ENCODE measurements around the gene SERGEF.
"Not testable (repeated sequence)": the region's sequence is repeated elsewhere in the genome, so short reads cannot be mapped to it uniquely, and the experiment has no call there.

Gene SERGEF

DNA sequence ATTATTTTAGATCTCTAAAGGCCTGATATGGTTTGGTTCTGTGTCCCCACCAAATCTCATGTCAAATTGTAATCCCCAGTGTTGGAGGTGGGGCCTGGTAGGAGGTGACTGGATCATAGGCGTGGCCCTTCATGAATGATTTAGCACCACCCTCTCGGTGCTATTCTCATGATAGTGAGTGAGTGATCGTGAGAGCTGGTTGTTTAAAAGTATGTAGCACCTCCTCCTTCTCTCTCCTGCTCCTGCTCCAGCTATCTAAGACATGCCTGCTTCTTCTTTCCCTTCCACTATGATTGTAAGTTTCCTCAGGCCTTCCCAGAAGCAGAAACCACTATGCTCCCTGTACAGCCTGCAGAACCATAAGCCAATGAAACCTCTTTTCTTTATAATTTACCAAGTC lies 114.1 kb downstream of the SERGEF start:
- DNase-seq = no peak

DNA sequence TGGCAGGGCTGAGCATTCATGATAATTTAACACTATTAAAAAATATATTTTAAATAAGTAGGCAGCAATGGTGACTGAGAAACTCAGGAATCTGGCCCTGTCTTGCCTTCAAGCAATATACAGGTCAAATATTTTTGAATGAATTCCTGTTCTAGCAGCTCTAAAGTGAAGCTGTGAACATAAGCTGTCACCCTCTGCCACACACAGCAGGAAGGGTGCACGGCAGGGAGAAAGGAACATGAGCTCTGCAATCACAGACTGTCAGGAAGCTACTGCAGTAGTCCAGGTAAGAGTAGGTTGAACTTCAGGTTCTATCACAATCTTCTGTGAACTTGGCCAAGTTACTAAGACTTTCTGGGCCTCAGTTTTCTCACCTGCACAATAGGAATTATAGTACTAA lies 114.8 kb downstream of the SERGEF start:
- no peak for DNase-seq

DNA sequence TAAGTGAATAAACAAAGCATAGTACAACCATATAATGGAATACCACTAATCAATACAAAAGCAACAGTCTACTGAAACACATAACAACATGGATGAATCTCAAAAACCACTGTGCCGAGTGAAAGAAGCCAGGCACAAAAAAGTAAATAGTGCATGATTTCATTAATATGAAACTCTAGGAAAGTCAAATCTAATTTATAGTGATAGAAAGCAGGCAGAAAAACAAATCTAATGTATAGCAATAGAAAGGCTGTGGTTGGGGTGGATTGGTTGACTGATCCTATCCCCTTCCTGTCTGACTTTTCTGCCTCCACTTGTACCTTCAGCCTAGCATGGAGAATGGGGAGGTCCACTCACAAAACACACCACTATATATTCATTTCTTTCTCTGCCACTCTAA lies 115.4 kb downstream of the SERGEF start:
- no peak for DNase-seq

DNA sequence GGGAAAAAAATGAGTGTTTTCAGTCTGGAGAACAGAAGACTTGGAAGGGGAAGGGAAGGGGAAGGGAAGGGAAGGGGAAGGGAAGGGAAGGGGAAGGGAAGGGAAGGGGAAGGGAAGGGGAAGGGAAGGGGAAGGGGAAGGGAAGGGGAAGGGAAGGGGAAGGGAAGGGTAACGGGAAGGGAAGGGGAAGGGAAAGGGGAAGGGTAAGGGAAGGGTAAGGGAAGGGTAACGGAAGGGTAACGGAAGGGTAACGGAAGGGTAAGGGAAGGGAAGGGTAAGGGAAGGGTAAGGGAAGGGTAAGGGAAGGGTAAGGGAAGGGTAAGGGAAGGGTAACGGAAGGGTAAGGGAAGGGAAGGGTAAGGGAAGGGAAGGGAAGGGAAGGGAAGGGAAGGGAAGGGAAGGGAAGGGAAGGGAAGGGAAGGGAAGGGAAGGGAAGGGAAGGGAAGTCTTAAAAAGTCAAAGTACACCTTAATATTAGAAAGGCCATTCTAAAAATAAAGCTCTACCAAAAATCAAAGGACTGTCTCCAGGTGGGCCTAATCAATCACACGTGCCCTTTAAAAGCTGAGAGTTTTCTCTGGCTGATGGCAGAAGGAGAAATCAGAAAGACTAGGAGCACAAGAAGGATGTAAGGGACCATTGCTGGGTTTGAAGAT lies 116.2 kb downstream of the SERGEF start:
- not testable (repeated sequence) for DNase-seq

DNA sequence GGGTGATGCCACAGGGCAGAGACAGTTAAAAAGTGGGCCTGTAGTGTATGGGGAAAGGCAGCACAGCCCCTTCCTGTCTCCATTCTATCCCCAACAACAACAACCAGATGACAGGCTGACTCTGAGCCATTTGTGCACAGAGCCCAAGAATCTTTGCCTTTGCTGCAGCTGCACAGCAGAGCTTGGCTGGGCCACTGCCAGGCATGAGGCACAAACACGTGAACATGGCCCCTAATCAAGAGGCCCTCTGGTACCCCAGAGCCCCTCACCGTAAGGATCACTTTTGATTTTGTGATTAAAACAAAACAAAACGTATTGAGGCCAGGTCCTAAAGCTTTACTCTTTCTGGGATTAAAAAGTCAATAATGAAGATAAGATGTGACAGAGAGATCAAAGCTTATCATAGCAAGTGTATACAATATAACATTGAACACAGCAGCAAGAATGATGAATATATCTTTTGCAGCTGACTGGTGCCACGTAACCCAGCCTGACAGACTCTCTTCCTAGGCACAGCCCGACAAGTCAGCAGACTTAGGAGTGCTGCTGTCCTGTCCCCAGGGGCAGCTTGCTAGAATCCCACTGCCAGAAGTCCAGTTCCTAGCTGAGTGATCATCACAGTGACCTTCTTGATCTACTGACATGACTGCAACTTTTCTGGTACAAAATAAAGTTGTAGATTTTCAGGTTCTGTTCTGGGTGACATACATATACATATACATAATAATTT lies 117.8 kb downstream of the SERGEF start:
- no peak for DNase-seq

DNA sequence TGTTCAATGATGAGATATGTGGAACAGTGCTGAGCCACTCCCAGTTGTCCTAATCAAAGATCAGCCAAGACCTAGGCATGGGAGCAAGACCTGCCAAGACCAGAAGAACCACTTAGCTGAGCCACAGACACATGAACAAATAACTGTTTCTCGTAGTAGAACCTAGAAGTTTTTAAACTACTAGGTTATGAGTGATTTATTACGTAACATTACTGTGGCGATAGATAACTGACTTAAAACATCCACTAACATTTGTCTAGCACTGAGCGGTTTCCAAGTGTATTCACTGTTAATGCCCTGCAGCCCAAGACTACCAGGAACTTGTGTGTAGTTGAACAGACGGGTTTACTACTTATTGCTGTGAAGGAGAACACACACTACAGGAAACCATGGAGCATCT lies 120.4 kb downstream of the SERGEF start:
- no peak for DNase-seq

DNA sequence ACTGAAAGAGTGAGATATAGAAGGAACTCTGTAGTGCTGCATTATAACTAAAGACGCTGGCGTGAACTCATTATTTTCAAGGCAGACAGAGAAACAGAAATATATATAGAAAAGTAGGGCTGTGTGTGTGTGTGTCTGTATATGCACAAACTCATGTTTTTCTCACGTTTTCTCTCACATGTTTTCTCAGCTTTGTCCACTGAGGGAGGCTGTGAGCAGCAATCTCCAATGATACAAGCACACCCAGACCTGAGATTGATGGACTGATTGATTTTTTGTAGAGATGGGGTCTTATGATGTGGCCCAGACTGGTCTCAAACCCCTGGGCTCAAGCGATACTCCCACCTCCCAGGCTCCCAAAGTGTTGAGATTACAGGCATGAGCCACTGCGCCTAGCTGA lies 122.5 kb downstream of the SERGEF start:
- DNase-seq = no peak

DNA sequence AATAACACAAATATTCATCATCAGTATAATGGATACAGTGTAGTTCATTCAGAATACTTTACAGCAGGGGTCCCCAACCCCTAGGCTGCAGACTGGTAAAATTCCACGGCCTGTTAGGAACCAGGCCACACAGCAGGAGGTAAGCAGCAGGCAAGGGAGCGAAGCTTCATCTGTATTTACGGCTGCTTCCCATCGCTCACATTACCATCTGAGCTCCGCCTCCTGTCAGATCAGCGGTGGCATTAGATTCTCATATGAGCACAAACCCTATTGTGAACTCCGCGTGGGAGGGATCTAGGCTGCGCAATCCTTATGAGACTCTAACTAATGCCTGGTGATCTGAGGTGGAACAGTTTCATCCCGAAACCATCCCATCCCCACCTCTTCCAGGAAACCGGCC lies 125.1 kb downstream of the SERGEF start:
- no peak for DNase-seq

DNA sequence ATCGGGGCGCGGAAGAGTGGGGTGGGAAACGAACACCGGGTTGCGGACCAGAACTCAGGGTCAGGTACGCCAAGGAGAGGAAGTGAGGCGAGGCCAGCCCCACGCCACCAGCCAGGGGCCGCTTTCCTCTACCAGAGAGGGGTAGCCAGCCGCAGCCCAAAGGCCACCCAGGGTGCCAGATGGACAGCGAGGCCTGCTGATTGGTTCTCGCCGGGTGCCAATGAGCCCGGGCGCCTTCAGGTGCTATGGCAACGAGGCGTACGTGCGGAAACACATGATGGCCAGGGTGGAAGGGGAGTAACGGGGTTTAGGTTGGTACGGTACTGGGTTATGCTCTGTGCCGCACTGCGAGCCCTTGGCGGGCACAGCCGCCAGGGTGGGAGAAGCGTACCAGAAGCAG lies 128.9 kb downstream of the SERGEF start:
- DNase-seq = no peak

DNA sequence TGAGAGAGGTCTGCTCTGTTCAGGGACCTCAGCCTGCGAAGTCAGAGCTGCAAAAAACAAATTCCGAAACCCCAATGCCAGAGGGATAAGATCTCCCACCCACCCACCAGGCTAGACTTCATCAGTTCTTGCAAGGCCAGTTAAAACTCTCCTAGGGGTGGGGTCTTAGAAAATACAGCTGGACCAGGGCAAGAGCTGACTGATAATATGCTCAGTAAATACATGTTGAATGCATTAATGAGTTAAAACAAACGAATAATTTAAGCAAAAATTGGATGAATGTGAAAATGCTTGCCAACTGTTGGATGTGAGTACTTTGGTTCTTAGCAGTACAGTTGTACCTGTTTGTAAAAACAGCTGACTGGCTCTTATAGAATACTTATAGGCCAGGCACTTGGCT lies 129.8 kb downstream of the SERGEF start:
- DNase-seq = no peak

DNA sequence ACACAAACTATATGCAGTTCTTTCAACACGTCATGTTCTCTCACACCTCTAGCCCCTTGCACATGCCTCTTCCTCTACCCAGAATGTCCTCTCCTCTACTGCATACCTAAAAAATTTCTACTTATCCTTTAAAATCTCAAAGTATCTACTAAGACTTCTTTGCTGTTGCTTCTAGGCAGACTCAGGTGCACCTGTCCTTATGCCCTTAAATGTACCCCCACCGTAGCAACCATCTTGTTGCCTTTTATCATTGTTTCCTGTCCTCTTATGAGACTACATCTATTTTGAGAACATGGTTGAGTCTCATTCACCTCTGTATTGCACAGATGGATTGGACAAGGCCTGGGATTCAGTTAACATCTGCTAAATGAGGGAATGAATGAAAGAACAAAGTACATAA lies 134.1 kb downstream of the SERGEF start:
- no peak for DNase-seq

DNA sequence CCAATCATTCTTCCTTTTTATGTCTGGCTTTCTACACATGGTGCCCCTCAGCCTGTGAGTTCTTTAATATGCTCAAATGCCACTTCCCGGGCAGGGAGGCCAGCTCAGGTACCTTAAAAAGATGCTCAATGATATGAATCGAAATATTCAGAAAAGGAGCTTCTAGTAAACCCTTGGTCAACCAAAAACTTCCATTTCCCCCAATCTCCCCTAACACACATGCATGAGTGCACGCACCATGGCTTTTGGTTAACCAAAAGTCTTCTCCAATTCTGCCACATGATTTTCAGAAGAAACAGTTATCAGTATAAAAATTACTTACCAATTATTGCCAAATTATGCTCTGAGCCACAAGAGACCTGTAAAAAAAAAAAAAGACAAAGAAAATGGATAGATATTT lies 135.0 kb downstream of the SERGEF start:
- no peak for DNase-seq

DNA sequence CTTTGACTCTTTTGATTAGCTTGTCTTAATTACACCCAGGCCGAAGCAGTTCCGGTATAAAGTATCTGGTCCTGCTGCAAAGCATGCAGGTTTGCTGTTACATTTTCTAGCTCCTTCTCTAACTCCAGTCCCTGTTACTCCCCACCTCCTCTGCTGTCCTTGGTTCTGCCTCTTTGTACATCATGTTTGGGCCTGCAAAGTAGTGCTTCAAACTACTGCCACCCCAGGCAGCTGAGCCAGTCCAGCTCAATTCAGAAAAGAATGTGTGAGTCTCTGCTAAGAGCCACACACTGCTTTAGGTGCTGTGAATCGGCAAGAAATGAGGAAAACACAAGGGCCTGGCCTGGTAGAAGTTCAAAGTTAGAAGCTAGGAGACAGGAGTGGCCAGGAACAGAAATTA lies 136.0 kb downstream of the SERGEF start:
- DNase-seq = no peak

DNA sequence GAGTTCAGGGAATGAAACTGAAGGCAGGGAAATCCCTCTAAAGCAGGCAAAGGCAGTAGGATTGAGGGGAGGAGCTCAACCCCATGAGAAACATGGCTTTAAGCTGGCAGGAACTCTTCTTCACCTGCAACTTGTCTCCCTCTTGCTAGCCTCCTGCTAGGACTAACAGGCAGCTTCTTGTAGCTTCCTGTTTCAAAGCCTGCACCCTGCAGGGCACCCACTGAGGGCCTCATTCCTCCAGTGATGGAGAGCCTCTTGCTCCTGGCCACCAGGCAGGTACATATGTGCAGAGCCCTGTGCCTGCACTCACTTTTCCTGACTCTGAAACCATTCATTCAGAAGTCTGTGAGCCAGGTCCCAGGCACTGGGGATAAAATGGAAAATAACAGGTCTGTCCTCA lies 137.0 kb downstream of the SERGEF start:
- DNase-seq = no peak

DNA sequence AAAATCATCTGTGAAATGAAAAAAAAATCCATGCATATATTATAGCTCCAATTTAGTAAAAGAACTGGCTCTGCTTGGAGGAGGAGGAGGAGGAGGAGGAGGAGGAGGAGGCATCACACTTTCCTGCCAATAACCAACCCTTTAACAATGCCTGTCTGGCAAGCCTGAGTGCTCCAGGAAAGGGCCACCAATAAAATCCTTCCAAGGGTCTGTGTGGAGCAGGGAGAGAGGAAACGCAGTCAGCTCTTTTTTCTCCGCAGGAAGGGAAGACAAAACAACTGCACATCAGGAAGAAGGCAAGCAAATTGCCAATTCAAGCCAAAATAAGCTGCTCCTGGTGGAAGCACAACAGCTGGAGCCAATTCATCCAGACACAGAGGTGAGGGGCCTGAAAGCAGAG lies 139.3 kb downstream of the SERGEF start:
- DNase-seq = no peak

DNA sequence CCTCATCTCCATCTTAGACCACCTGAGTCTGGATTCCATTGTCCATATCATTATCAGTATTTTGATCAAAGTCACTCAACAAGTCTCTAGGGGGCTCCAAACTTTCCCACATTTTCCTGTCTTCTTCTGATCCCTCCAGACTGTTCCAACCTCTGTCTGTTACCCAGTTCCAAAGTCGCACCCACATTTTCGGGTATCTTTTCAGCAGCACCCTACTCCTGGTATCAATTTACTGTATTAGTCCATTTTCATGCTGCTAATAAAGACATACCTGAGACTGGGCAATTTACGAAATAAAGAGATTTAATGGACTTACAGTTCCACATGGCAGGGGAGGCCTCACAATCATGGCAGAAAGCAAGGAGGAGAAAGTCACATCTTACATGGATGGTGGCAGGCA lies 144.4 kb downstream of the SERGEF start:
- DNase-seq = not testable (repeated sequence)

DNA sequence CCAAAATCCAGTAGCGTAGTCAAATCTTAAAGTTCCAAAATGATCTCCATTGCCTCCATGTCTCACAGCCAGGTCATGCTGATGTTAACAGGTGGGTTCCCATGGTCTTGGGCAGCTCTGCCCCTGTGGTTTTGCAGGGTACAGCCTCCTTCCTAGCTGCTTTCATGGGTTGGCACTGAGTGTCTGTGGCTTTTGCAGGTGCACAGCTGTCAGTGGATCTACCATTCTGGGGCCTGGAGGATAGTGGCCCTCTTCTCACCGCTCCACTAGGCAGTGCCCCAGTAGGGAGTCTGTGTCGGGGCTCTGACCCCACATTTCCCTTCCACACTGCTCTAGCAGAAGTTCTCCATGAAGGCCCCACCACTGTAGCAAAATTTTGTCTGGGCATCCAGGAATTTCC lies 145.5 kb downstream of the SERGEF start:
- DNase-seq = no peak

DNA sequence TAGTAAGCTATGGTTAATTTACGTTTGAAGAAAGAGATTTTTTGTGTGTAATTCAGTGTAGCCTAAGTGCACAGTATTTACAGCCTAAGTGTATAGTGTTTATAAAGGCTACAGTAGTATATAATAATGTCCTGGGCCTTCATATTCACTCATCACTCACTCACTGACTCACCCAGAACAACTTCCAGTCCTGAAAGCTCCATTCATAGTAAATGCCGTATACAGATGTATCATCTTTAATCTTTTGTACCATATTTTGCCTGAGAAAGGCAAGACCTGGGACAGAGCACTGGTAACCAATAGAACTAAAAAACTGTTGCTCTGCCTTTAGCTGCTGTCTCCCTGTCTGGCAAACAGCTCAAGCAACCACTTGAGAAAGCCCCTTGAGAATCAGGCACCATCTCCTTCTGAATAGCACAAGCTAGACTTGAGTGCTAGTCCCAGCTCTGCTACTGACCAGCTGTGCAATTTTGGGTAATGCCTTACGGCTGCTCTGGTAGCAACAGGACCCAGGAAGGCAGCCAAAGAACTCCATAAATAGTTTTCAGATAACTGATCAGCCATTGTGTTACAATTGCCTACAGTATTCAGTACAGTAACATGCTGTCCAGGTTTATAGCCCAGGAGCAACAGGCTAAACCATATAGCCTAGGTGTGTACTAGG lies 146.9 kb downstream of the SERGEF start:
- no peak for DNase-seq

DNA sequence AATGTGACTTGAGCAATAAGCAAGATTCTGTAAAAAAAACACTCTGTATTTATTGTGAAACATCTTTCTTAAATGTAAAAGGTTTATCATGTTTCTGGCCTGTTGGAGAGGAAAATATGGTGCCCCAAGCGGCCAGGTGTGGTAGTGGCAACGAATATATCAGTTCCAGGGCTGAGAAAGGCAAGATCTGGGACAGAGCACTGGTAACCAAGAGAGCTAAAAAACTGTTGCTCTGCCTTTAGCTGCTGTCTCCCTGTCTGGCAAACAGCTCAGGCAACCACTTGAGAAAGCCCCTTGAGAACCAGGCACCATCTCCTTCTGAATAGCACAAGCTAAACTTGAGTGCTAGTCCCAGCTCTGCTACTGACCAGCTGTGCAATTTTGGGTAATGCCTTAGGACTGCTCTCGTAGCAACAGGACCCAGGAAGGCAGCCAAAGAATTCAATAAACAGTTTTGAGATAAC lies 148.3 kb downstream of the SERGEF start:
- DNase-seq = no peak

DNA sequence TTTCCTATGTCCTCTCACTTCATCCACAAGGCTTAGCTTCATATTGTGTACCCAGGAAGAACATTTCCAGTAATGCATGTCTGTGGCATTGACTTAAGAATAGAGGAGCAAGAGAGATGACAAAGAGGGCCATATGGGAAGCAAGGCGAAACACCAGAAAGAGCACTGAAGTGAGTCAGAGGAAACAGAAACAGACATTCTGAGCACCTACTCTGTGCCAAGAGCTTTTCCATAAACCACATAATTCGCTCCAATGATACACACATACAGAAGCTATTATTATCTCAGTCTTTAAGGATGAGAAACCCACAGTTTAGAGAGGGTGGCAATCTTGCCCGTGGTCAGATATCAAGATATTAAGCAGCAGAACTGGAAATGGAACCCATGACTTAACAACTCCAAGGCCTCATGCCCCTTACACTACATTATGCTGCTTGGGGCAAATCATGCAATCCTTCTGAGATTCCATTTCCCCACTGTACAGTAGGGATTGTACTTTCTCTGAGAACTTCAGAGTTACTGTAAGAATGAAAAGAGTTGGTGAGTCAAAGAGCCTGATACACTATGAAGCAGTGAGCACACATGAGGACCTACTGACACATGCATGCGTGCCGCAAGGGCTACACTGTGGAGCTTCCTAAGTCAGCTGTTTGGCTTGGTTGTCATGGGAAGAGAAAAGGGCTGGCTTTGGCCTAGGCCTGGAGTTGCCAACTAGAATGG lies 151.7 kb downstream of the SERGEF start:
- DNase-seq = no peak

DNA sequence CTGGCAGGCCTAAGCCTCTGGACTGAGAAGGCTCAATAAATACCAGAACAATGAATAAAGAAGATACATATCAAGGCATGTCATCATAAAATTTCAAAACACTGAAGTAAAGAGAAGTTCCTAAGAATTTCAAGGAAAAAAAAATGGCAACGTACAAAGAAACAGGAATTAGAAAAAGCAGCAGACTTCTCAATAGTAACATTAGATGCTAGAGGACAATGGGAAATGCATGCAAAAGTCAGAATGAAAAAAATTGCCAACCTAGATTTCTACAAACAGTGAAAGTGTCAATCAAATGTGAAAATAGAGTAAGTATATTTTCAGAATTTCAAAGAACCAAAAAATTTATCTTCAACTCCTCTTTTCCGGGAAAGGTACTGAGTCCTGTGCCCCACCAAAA lies 153.3 kb downstream of the SERGEF start:
- no peak for DNase-seq

DNA sequence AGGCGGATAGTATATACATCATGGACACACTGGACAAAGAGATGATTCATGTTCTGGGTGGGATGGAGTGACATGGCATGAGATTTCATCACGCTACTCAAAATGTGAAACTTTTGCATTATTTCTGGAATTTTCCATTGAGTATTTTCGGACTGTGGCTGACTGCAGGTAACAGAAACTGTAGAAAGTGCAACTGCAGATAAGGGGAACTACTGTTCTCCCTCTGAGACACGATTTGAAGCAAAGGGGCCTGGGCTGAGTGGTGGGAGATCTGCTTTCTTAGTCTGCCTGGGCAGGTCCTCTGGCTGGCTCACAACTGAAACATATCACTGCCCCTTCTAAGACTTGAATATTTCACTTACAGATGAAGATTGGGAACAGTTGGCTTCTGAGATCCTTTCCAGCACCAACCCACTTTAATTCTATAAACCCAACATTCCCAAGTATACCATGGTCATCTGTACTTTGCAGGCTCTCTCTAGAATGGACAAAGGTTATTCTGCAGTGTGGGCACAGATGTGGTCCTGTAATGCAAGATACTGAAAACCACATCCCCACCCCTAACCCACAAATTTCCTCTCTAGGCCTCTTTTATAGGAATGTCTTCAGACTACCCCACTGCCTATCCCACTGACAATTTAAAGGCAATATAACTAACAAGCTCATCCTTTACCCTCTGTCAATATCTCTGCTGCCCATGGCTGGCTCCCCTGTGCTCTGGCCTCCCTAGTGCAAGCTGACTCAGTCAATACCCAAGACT lies 157.1 kb downstream of the SERGEF start:
- no peak for DNase-seq

DNA sequence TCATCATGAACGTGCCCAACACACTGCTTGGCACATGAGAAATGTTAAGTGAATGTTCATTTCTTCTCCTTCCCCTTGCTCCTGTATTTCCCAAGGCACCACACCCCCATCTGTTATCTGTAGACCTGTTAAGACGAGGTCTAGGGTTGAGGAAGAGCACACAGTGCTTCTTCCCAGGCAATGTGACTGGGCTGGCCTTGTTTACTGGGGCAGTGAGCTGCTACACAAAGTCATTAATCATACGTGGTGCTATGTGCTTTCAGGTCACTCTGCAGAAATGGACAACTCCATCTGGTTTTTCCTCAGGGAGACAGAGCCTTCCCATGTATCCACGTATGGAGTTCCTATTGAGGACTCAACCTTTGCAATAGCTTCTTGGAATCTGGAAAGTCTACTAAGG lies 159.6 kb downstream of the SERGEF start:
- DNase-seq = no peak

All from NCI-H748 treated with DMSO at 0.1 percent for 48 hours (cell line).